DMS114 treated with DMSO at 0.1 percent for 48 hours (cell line): ENCODE results near the gene PLEKHO1.

ENCODE experiments used
- DNase-seq: peaks from one replicate; lab custom pipeline; 2025; ENCODE audit not compliant: unreplicated experiment; lab: John Stamatoyannopoulos, UW

PLEKHO1 gene

DNA sequence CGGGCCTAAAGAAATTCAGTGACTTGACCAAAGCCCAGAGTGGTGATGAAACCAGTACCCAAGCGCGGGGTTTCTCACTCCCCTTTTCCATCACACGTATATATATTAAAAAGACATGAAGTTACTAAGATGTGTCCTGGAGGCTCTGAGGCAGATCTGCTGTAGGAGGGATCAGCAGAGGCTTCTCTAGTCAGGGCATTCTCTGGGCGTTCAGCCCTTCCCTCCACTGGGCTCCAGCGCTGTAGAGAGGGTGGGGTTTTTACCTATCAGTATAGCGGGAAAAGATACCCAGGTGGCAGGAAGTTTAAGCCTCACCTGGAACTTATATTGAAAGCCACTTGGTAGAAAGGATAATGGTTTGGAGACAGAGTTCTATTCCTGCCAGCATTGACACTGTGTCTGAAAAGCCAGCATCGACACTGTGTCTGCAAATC lies 862 bp upstream of the PLEKHO1 start:
- DNase-seq: no peak

DNA sequence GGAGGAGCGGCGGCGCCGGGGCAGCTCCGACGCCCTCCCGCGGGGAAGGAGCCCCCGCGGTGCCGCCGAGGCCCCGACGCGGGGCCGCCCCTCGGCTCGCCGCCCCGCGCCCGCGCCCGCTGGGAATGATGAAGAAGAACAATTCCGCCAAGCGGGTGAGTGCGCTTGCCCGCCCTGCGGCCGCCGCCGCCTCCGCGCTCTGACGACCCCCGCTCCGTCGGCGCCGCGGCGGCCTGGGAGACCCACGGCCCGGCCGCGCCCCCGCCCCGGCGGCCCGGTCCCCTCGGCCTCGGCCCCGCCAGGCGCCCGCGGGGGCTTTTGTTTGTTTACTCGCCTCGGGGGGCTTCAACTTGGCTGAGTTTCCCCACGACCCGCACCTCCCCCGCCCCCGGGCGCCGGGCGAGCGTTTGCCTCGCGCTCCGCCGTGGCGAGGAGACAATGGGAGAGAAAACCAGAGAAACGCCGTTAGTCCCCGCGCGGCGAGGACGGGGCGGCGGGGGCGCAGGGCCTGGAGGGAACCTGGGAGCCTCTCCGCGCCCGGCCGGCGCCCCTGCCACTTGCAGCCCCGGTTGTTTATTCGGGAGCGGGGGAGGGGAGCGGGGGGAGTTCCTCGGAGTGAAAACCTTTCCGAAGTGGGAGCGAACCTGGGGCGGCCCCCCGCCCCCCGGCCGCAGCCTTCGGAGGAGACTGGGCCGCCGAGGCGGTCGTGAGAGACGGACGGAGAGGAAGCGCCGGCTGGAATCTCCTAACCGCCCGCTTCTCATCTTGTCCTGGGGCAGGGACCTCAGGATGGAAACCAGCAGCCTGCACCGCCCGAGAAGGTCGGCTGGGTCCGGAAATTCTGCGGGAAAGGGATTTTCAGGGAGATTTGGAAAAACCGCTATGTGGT lies 661 bp downstream of the PLEKHO1 start:
- DNase-seq: no peak

DNA sequence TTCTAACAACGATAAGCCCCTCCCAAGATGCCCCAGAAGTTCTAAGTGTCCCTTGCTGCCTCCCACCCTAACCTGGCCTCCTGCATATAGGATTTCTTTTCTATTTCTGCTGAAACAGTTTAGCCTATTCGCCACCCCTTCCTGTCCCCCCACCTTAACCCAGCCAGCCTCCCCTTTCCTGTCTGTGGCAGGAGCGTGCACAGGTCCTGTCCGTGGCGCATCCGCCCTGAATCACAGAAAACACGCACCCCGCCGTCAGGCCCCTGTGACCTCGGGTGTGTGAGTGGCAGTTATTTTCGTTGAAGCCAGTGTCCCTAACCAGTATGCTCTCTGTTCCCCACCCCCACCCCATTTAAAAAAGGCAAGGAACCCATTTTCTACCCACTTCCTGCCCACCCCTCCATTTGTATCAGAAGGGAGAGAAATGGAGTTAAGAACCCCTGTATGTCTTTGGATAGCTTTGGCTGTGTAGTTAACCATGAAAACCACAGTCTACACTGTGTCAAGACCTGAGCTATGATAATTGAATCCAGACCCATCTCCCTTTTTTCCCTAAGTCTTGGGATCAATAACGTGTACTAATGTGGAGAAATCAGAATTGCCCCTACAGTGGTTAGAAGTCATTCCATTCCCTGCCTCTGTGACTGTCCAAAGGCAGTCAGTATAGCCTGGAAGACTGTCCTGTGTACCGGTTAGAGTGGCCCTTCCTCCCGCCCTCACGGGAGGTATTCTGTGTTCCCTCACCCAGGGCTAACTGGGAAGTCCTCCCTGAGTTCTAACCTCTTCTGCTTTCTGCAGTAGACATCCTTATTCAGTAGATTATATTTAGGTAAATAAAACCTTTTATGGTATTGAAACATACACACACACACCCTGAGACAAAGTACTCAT lies 1.8 kb downstream of the PLEKHO1 start:
- DNase-seq: no peak

DNA sequence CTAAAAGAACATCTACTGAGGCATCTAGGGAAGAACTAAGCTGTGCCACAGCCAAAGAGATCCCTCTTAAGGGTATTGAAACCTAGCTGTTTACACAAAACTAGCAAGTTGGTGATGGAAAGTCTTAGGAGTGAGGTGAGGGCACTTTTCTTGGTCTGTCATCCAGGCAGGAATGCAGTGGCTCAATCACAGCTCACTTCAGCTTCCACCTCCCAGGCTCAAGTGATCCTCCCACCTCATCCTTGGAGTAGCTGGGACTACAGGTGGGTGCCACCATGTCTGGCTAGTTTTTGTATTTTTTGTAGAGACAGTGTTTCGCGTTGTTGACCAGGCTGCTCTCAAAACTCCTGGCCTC lies 2.4 kb downstream of the PLEKHO1 start:
- no peak for DNase-seq

DNA sequence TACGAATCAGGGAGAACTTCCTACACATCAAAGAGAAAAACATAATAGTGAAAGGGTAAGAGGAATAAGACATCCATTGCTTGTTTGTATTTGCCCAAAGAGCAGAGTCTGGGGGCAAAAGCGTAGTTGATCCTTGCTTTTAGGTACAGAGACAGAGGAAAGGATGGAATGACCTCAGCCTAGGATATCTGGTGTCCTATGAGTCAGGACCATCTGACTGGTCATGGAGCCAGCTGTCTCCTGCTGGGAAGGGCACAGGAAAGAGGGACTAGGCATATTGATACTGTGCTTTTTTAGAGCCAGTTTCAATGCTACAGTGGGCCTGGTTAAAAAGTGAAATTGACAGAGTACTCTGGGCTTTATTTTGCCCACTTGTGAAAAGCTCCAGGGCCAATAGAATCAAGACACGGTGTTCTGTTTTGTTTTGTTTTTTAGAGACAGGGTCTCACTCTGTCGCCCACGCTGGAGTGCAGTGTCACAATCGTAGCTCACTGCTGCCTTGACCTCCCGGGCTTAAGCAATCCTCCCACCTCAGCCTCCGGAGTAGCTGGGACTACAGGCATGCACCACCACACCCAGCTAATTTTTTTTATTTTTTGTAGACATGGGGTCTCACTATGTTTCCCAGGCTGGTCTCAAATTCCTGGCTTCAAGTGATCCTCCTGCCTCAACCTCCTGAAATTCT lies 3.2 kb downstream of the PLEKHO1 start:
- DNase-seq: no peak

DNA sequence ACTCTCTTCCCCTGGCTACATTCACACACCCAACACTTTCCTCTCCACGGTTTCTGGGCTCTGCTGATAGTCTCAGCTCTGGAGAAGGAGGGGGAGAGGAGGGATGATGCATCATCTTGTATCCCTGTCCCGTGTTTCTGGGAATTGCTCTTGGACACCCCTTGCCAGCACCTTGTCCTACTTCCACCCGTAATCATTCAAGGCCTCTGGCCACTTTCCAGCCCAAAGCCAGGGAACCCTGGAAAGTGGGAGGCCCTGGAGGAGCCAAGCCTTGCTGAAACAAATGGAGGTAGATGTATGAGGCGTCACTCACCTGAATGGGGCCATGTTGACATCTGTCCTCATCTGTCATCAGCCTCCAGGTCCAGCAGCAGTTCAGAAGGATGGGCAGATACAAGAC lies 4.4 kb downstream of the PLEKHO1 start:
- DNase-seq: no peak

DNA sequence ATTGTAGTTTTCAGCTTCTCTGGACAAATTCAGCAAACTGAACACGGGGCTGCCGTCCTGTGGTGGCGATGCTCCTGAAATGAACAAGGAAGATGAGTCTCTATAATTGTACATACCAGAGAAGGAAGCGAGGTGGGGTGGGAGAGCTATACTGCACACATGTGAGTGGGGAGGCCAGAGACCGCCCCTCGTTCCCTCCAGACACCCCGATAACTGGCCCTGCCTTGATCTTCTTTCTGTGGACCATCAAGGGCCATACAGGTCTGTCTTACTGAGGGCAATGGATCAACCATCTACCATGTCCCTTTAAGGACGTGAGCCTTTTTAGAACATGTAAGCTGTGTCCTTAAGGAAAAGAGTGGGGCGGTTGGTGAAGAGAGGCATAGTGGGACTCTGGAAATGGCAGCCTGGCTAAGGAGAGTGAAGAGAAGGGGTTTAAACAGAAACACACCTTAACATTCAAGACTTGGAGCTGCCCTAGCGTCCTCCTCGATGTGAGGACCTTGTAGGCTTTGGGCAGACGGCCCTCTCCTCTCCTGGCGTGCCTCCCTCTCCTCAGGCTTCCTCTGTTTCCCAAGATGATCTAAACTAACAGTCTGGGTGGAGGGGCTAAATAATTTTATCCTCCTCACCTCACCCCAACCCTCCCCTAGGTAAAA lies 5.8 kb downstream of the PLEKHO1 start:
- no peak for DNase-seq

DNA sequence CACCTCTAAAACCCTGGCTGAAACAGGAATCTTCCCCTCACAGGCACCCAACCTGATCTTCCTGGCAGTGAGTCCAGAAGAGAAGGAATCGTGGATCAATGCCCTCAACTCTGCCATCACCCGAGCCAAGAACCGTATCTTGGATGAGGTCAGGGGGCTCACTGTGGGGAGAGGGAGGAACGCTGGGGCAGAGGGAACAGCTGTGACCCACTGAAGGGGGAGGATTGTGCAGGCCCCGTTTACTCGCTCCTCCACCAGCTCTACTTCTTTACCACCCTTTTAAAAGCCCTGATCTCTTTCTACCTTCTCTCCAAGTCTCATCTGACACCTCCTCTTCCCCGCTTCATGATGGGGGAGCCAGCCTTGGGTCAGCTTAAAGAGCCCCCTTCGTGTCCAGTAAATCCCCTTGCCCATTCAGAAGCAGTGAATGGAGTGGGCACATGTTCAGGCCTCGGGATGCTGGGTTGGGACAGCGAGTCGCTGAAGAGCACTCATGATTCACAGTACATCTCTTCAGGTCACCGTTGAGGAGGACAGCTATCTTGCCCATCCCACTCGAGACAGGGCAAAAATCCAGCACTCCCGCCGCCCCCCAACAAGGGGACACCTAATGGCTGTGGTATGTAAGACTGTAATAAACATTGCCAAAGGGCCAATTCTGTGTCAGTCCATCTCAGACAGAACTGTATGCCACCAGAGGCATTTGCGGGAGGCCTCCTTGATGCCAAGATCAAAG lies 7.3 kb downstream of the PLEKHO1 start:
- no peak for DNase-seq

DNA sequence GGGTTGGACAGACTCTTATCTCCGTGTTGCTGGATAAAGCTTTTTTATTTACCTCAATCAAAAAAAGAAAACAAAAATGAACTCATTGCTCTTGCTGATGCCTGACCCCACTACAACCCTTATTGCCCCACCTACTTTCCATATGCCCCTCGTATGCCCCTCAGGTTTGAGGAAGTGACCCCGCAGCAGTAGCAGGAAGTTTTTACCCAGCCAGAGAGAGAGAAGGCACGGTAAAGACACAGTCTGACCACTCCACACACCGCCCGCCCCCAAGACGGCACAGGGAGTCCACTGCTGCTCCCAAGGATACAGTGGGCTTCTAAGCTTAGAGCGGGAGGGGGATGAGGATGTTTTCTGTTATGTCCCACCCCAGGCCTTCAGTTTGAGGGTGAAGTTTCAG lies 9.8 kb downstream of the PLEKHO1 start:
- DNase-seq: no peak

DNA sequence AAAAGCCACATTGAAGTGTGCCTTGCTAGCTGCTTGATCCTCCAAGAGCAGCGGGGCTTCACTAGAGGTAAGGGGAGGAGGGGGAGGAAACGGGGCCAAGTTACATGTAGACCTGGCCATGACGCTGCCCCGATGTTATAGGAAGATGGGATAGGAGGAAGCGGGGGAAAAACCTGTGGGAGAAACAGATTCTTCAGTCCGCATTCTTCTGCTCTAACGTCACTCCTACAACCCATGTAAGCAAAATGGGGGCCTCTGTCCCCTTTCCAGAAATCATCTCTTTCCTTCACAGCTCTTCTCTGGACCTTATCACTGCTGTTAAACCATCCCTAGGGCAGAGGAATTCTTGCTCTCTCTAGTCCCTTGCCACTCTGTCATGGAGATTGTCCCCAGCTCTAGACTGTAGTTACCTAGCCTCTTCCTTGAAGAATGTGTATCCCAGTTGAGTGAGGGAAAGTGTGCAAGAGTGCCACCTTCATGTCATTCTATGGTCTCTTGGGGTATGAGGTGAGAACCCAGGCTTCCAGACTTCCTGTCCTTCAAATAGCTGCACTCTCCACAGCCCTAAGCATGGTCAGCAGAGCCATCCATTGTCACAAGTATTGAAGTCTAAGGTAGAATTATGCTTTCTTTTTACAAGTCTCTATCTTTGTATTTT lies 11.4 kb downstream of the PLEKHO1 start:
- no peak for DNase-seq

DNA sequence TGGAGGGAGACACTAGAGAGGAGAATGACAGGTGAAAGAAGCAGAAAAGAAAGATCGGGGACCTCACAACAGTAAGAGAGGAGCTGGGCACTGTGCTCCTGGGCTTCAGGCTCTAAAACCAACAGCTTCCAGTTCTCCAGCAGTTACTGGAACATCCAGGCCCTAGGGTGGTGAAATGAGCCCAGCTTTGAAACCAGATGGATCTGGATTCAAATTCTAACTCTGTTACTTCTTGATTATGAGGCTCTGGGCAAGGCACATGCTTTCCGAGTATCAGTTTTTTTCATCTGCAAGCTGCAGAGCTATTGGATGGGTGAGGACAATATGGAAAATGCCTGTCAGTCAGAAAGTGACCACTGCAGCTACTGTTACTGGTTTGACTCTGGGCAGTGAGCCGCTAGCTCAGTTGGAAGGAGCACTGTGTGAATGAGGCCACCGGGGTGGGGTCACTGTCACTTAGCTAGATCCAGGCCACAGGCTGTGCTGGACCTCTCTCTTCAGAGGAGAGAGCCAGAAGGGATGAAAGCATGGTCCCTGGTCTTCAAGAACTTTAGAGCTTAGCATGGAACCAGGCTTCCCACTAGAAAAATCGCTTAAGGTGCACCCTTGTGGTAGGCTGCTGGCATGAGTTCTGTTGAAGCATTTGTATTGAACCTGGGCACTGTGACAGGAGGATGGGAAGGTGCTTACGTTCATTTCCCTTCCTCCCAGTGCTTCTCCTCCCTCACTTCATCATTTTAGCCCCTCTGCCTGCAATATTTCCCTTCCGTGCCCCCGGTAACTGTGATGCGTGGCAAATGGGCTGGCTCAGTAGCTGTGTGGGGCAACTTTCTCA lies 12.2 kb downstream of the PLEKHO1 start:
- no peak for DNase-seq

DNA sequence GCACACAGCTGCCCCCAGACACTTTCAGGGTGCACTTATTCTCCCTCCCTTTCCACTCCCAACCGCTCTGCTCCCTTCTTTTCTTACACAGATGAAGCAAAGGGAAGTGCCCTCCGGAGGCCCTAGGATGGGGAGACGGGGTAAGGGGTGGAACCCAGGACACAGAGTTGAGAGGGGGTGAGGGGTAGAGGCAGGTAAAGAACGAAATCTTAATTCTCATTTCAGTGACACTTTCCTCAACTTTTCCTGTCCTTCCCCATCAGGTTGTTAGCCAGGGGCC lies 12.8 kb downstream of the PLEKHO1 start:
- no peak for DNase-seq

DNA sequence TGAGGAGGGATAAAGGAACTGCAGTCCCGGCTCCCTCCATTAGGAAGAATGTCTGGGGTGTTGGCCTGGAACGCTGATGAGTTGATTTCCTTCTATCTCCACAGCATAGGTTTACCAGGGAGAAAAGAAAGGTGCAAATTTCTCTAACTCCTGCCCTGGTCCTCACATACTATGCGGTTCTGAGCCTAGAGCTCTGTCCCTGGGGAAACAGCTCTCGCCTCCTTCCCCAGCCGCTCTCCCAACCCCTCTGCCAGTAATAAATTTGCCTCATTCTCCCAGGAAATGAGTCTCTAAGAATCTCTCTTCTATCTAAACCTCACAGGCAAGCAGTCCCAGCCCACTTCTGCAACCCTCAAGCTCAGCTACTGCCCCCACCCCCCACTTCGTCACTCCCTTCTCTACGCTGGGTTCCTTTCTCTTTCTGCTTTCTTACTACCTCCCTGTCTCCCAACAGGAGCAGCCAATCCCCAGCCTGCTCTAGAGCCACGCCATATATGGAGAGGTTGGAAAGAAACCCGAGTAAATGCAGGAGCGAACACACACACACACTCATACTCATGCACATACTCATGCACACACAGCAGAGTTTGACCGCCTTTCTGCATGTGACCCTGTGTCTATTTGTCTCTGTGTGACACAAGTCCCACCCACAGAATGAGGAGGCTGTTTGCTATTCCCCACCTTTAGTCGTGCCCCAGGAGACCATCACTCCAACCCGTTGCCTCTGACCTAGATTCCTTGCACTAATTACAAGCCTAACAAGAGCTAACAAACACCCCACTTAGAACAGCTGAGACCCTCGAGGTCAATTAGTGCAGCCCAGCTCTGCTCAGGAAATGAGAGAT lies 13.4 kb downstream of the PLEKHO1 start:
- no peak for DNase-seq

DNA sequence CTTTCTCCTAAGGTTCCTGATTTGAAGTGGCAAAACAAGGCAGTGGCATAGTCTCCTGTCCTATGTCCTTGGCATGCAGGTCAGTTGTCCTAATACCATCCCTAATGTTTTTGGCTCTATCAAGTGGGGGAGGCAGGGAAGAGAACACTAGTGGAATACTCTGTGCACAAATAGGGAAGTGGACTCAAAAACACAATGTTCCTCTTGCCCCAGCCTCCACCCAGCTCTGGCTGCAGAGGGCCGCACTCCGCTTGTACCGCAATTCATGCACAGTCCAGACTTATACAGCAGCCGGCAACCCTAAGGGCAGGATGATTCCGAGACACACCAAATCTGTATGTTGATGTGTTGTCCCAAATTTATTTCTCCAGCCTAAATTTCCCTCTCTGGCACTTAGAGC lies 14.5 kb downstream of the PLEKHO1 start:
- no peak for DNase-seq

DNA sequence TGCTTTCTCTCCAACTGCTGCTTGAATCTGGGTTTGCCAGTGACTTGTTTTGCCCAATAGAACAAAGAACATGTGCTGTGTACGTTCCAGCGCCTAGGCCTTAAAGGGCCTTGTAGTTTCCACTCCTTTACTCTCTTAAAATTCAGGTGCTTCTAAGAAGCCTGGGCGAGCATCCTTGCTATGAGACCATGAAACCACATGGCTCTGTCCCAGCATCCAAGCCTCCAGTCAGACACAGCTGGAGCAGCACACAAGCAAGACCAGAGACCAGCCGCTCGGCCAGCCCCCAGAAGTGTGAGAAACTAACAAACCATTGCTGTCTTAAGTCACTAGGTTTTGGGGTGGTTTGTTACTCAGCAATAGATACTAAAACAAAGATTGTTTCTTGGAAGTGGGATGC lies 15.1 kb downstream of the PLEKHO1 start:
- DNase-seq: no peak

DNA sequence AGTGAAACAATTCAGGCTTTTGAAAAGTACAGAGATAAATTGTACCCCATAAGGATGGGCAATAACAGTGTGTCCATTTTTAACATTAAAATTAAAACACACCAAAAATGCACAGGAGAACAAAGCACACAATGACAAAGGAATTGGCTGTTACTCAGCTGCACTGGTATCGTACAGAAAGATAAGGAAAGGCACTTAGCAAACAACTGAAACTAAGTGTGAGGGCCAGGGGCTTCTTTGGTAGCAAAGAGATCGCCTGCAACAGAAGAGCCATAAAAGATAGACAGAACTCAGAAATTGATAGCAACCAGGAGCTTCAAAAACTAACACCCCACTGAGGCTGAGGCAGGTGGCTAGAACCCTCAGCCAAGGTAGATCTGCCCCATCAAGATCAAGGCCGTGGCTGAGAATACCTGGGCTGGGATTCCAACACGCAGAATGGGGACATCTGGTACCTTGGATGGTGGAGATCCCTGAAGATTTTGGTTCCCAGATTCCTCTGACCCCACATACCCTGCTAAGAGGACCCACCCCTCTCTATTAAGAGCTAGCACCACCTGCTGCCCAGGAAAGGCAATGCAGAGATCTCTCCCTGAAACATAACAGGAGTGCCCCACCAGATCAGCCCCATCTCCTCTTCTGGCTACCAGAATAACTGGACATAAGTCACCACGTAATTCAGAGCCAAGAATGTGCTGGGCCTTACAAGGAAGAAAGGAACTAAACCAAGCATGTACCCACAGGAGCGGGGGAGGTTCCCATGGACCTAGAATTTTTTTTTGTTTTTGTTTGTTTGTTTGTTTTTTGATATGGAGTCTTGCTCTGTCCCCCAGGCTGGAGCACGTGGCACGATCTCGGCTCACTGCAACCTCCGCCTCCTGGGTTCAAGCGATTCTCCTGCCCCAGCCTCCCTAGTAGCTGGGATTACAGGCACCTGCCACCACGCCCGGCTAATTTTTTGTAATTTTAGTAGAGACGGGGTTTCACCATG lies 16.2 kb downstream of the PLEKHO1 start:
- DNase-seq: peak; percentile 35

DNA sequence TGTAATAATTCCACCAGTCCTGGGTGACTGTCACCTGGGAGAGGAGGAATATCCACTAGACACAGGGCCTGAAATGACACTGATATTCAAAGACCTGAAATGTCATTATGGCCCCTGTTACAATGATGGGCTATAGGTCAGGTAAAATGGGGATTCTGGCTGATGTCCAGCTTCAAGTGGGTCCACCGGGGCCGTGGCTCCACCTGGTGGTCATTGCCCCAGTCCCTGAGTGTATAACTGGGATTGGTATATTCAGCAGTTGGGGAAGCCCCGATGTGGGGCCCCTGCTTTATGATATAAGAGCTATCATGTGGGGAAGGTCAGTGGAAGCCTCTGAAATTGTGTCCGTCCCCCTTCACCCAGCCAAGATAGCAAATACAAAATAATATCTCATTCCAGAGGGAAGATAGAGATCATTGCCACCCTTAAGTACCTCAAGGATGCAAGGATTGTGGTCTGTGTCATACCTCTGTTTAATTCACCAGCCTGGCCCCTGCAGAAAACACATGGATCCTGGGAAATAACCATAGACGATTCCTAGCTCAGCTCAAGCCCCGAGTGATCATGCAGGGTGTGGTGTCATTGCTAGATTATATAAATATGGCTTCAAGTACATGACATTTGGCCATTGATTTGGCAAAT lies 19.4 kb downstream of the PLEKHO1 start:
- no peak for DNase-seq
